K562 (cell line): ENCODE measurements around the gene SYNRG. TPM values are rescaled to one million over a fixed set of nuclear protein-coding genes. Genes with fewer than 3 reads are reported as not detected.

ENCODE experiments used
- CCNT2 ChIP-seq: IDR thresholded peaks from 2 replicates; pipeline ENCODE4 v1.6.1; 2011; ENCODE audit warnings: borderline replicate concordance, low read depth, mild to moderate bottlenecking, moderate library complexity, mixed read lengths, low read length; ENCODE audit not compliant: insufficient read length; ENCODE audit errors: extremely low read depth
- CXXC5 ChIP-seq: fragments of 250-450 bp; sonication (Bioruptor Pico); IDR thresholded peaks from 2 replicates; pipeline ENCODE4 v1.8.0; 2022; ENCODE audit warnings: inconsistent platforms, mild to moderate bottlenecking, moderate library complexity
- HIVEP1 ChIP-seq: fragments of 250-450 bp; sonication (Bioruptor Pico); IDR thresholded peaks from 2 replicates; pipeline ENCODE4 v1.4.0; 2020; ENCODE audit warnings: mild to moderate bottlenecking
- HOMEZ ChIP-seq: fragments of 250-450 bp; sonication (Bioruptor Pico); IDR thresholded peaks from 2 replicates; pipeline ENCODE4 v1.4.0; 2020; ENCODE audit warnings: mild to moderate bottlenecking, moderate library complexity
- KLF1 ChIP-seq: fragments of 450-650 bp; IDR thresholded peaks from 2 replicates; pipeline ENCODE4 v1.6.1; 2016; ENCODE audit warnings: missing genetic modification characterization, missing compliant biosample characterization
- KLF13 ChIP-seq: fragments of 450-650 bp; IDR thresholded peaks from 2 replicates; pipeline ENCODE4 v1.6.1; 2016; ENCODE audit warnings: missing genetic modification characterization, low read depth, mild to moderate bottlenecking, missing compliant biosample characterization, moderate library complexity, borderline replicate concordance
- MCM5 ChIP-seq: fragments of 450-650 bp; IDR thresholded peaks from 2 replicates; pipeline ENCODE4 v1.6.1; 2016; ENCODE audit warnings: low read depth
- RFX5 ChIP-seq: IDR thresholded peaks from 2 replicates; pipeline ENCODE4 v1.6.1; 2011; ENCODE audit warnings: low read depth, mild to moderate bottlenecking, improper control_type of control experiment, low read length
- SNIP1 ChIP-seq: fragments of 450-650 bp; IDR thresholded peaks from 2 replicates; pipeline ENCODE4 v1.7.1; 2017; ENCODE audit warnings: low read depth, mild to moderate bottlenecking
- SP1 ChIP-seq: sonication (generic); formaldehyde crosslinking; IDR thresholded peaks from 2 replicates; pipeline ENCODE4 v1.8.1; 2022; ENCODE audit warnings: mild to moderate bottlenecking, missing genetic modification reagents
- TCF15 ChIP-seq: fragments of 250-450 bp; sonication (Bioruptor Pico); IDR thresholded peaks from 2 replicates; pipeline ENCODE4 v1.8.0; 2022; ENCODE audit warnings: moderate library complexity, mild to moderate bottlenecking, inconsistent platforms
- TSC22D4 ChIP-seq: fragments of 450-650 bp; IDR thresholded peaks from 2 replicates; pipeline ENCODE4 v1.6.1; 2016; ENCODE audit warnings: missing genetic modification characterization, missing biosample characterization, control low read depth
- U2AF2 ChIP-seq: fragments of 200-400 bp; formaldehyde crosslinking; optimal IDR thresholded peaks from 2 replicates; pipeline ENCODE3; 2017; ENCODE audit warnings: low read depth, mild to moderate bottlenecking, low read length
- ZNF124 ChIP-seq: sonication (generic); formaldehyde crosslinking; IDR thresholded peaks from 2 replicates; pipeline ENCODE4 v1.8.1; 2022; ENCODE audit warnings: missing genetic modification reagents
- ZNF589 ChIP-seq: fragments of 200-800 bp; sonication (Bioruptor generic); IDR thresholded peaks from 2 replicates; pipeline ENCODE4 v1.6.1; 2016; ENCODE audit warnings: low read depth, missing genetic modification characterization, missing compliant biosample characterization
- ZNF655 ChIP-seq: fragments of 250-450 bp; sonication (Bioruptor Pico); IDR thresholded peaks from 2 replicates; pipeline ENCODE4 v1.5.0; 2021
- polyA plus RNA-seq, 8 experiments: library from polyadenylated mRNA; depleted of rRNA in 4 of 8; stranded (reverse) in 5 of 8; unstranded in 3 of 8; fragments of >200 nt; fragmentation: Nextera tagmentation in 2 of 8; fragmentation: Illumina TruSeq in 1 of 8; extraction: Ambion mirVana in 2 of 8; extraction: Trizol in 1 of 8; gene quantifications; 2 replicates each; pipeline versions ENCODE4 v1.2.1 to v1.2.3, GENCODE V29; 2011 to 2014; ENCODE audit warnings: inconsistent platforms in 1 of 8, missing spikeins in 1 of 8
- total RNA-seq, 7 experiments: library from RNA; depleted of rRNA in 6 of 7; stranded (reverse); fragments of >200 nt in 6 of 7; fragmentation: Illumina TruSeq in 2 of 7; extraction: Trizol in 2 of 7; gene quantifications; 2 replicates each; pipeline versions ENCODE4 v1.2.1 to v1.2.3, GENCODE V29; 2011 to 2021; ENCODE audit warnings: low replicate concordance in 1 of 7
- TF ChIP-seq, protein P1 (sequence below), 3 experiments: IDR thresholded peaks in 2 of 3; conservative IDR thresholded peaks in 1 of 3; 2 replicates each; pipeline ENCODE4 v1.5.1; 2011 to 2012; ENCODE audit warnings: low read length in 3 of 3, mild to moderate bottlenecking in 3 of 3, control low read depth in 2 of 3, improper control_type of control experiment in 1 of 3, inconsistent platforms in 1 of 3, low read depth in 1 of 3, mixed read lengths in 1 of 3, moderate library complexity in 1 of 3; ENCODE audit not compliant: insufficient read depth in 2 of 3
- TF ChIP-seq, protein P2 (sequence below): fragments of 450-650 bp; formaldehyde crosslinking; IDR thresholded peaks from 2 replicates; pipeline ENCODE4 v1.4.0; 2020; ENCODE audit warnings: mild to moderate bottlenecking
- TF ChIP-seq, protein P3 (sequence below), 2 experiments: fragments of 450-650 bp in 1 of 2; sonication (generic) in 1 of 2; formaldehyde crosslinking in 1 of 2; IDR thresholded peaks in 1 of 2; conservative IDR thresholded peaks in 1 of 2; 2 replicates each; pipeline versions ENCODE4 v1.6.1 to v1.8.1; 2016 to 2023; ENCODE audit warnings: mild to moderate bottlenecking in 2 of 2, moderate library complexity in 2 of 2, inconsistent platforms in 1 of 2, missing genetic modification reagents in 1 of 2

SYNRG gene
- total and polyA plus RNA-seq, 9 of the 15 experiments (the other 6 are each of a cell fraction or from before 2014, with no cell fraction given) = 2.9 to 28.2 (median 15.1) TPM

DNA sequence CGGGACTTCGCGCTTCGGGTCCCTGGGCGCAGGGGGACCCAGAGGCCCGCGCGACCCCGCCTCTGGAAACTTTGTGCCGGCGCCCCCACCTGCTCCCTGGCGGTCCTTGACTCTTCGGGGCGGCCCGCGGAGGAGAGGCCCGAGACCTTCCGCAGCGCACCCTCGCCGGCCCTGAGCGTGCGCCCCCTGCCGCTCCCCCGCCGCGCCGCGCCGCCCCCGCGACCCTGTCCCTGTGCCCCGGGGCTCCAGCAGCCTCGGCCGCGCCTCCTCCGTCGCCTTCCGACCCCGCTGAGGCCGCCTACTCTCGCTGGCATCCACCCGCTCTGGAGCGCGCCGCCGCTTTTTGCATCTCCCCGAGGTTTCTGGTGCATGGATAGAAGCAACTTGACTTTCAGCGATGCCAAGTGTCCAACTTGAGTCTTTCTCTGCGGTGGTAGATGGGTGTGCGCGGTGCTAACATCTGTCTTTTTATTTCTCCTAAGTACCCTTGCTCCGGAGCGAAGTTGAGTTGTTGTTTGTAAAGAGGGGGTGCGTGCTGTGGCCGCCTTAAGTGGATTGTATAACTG lies 119.1 kb downstream of the SYNRG start (continued):
- TF ChIP-seq, protein P1, sequence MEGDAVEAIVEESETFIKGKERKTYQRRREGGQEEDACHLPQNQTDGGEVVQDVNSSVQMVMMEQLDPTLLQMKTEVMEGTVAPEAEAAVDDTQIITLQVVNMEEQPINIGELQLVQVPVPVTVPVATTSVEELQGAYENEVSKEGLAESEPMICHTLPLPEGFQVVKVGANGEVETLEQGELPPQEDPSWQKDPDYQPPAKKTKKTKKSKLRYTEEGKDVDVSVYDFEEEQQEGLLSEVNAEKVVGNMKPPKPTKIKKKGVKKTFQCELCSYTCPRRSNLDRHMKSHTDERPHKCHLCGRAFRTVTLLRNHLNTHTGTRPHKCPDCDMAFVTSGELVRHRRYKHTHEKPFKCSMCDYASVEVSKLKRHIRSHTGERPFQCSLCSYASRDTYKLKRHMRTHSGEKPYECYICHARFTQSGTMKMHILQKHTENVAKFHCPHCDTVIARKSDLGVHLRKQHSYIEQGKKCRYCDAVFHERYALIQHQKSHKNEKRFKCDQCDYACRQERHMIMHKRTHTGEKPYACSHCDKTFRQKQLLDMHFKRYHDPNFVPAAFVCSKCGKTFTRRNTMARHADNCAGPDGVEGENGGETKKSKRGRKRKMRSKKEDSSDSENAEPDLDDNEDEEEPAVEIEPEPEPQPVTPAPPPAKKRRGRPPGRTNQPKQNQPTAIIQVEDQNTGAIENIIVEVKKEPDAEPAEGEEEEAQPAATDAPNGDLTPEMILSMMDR (IDR thresholded peaks at IDR 0.05 in 2 of 3, conservative IDR thresholded peaks at IDR 0.05 in 1 of 3; ENCODE audit: insufficient read depth in 2 of 3, low read depth in 1 of 3, low read length in 3 of 3) = peak; percentile 13 to 62 (median 36); a peak in 4 of 6 replicates
- TF ChIP-seq CXXC5 (CRISPR knock-in tag) = 0 out of 2 replicates have a peak, but pooled peaks have one; percentile 18
- TF ChIP-seq CCNT2 = peak; percentile 42
- no peak for TF ChIP-seq MCM5
- no peak for TF ChIP-seq HOMEZ (CRISPR knock-in tag)
- TF ChIP-seq U2AF2 = no peak
- TF ChIP-seq TCF15 (CRISPR knock-in tag) = no peak
- no peak for TF ChIP-seq TSC22D4 (tag)
- TF ChIP-seq, protein P2, sequence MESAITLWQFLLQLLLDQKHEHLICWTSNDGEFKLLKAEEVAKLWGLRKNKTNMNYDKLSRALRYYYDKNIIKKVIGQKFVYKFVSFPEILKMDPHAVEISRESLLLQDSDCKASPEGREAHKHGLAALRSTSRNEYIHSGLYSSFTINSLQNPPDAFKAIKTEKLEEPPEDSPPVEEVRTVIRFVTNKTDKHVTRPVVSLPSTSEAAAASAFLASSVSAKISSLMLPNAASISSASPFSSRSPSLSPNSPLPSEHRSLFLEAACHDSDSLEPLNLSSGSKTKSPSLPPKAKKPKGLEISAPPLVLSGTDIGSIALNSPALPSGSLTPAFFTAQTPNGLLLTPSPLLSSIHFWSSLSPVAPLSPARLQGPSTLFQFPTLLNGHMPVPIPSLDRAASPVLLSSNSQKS (CRISPR knock-in tag) = no peak
- no peak for TF ChIP-seq HIVEP1
- TF ChIP-seq ZNF589 (CRISPR knock-in tag) = 0 out of 2 replicates have a peak, but pooled peaks have one; percentile 7
- no peak for TF ChIP-seq ZNF124 (CRISPR knock-in tag)
- TF ChIP-seq, protein P3, sequence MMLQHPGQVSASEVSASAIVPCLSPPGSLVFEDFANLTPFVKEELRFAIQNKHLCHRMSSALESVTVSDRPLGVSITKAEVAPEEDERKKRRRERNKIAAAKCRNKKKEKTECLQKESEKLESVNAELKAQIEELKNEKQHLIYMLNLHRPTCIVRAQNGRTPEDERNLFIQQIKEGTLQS (IDR thresholded peaks at IDR 0.05) = no peak
- TF ChIP-seq, protein P3 (CRISPR knock-in tag; conservative IDR thresholded peaks at IDR 0.05) = no peak
- no peak for TF ChIP-seq KLF1 (tag)
- no peak for TF ChIP-seq RFX5
- TF ChIP-seq SNIP1 = no peak
- TF ChIP-seq ZNF655 (CRISPR knock-in tag) = no peak
- TF ChIP-seq KLF13 (tag) = no peak
- no peak for TF ChIP-seq SP1 (CRISPR knock-in tag)
